Gastrocnemius medialis (tissue), 4 donors: ENCODE results near the gene CEP112. TPM values are rescaled to one million over a fixed set of nuclear protein-coding genes. Genes with fewer than 3 reads are reported as not detected.

Experiments
- ATAC-seq, 2 donors: fragments of 150-250 bp; one replicate each; pipeline ENCODE4 v1.9.1; 2016
- DNase-seq, 2 donors: peaks; one replicate each; pipeline ENCODE4 v3.0.0-alpha.2; 2019
- H3K27ac ChIP-seq, 4 donors: fragments of 200-600 bp; sonication (generic); 1 replicate in 1 of 4; 2 replicates in 3 of 4; pipeline ENCODE4 v1.5.1; 2016 to 2018; ENCODE audit warnings: mild to moderate bottlenecking in 2 of 4, moderate library complexity in 1 of 4
- H3K27me3 ChIP-seq, 3 donors: fragments of 200-600 bp; sonication (generic) in 2 of 3; 1 replicate in 1 of 3; 2 replicates in 2 of 3; pipeline versions ENCODE4 v1.5.1 to v1.6.0; 2016 to 2019; ENCODE audit warnings: mild to moderate bottlenecking in 1 of 3, moderate library complexity in 1 of 3
- H3K36me3 ChIP-seq, 2 donors: fragments of 200-600 bp; sonication (generic) in 1 of 2; one replicate each; pipeline ENCODE4 v1.5.1; 2017 to 2018
- H3K4me1 ChIP-seq, 2 donors: fragments of 200-600 bp; sonication (generic) in 1 of 2; one replicate each; pipeline ENCODE4 v1.5.1; 2016 to 2017; ENCODE audit warnings: mild to moderate bottlenecking in 2 of 2
- H3K4me3 ChIP-seq, 4 donors: fragments of 200-600 bp; sonication (generic) in 3 of 4; 1 replicate in 1 of 4; 2 replicates in 3 of 4; pipeline ENCODE4 v1.5.1; 2016 to 2019; ENCODE audit warnings: mild to moderate bottlenecking in 2 of 4
- H3K9me3 ChIP-seq, 3 donors: fragments of 200-600 bp; sonication (generic) in 2 of 3; 1 replicate in 1 of 3; 2 replicates in 2 of 3; pipeline ENCODE4 v1.5.1; 2016 to 2019
- CTCF ChIP-seq, 5 experiments: fragments of 450-650 bp in 3 of 5; fragments of 200-600 bp in 2 of 5; sonication (generic) in 2 of 5; IDR thresholded peaks in 4 of 5; conservative IDR thresholded peaks in 1 of 5; 1 replicate in 4 of 5; 2 replicates in 1 of 5; pipeline ENCODE4 v1.5.1; 2016 to 2019; ENCODE audit warnings: antibody characterized with exemption in 5 of 5, mild to moderate bottlenecking in 3 of 5, moderate library complexity in 3 of 5
- POLR2A ChIP-seq, 2 donors: fragments of 450-650 bp; IDR thresholded peaks; one replicate each; pipeline ENCODE4 v1.6.1; 2017; ENCODE audit warnings: antibody characterized with exemption in 2 of 2, mild to moderate bottlenecking in 2 of 2, moderate library complexity in 2 of 2
- in situ Hi-C, 4 donors: fragments of 200-750 bp; cut with MboI; loops; one replicate each; pipeline versions ENCODE4 v1.15.0 to v1.8.0; 2017; ENCODE audit warnings: low sequenced_read_pairs in 4 of 4
- intact Hi-C: fragments of 100-400 bp; cut with DNase I; formaldehyde crosslinking; loops from one replicate; pipeline ENCODE4 v1.15.1; 2023; ENCODE audit warnings: low total_unique reads
- total RNA-seq, 4 donors: library from RNA; depleted of rRNA; stranded (reverse); fragments of >200 nt; gene quantifications; one replicate each; pipeline versions ENCODE4 v1.1.0 to v1.2.3, GENCODE V29; 2016

The CEP112 gene
- total RNA-seq, 4 donors from 2014 or later: 6.1 to 8.7 (median 7.1) TPM

DNA sequence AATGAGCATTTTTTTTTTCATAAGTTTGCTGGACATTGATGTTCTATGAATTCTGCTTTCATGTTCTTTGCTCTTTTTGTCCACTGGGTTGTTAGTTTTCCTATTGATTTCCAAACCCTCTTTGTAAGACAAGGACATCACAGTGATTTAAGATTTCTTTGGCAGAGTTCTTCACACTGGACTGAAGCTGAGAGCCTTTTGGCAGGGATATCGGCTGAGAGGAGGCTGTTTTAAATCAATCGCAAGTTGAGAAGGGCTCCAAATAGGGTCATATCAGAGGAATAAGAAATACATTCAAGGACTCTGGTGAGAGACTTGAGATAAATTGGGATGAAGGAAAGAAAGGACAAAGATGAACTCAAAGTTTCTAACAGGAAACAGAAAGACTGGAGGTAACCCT, 464.7 kb downstream of the CEP112 start:
- no peak overlapping the region for H3K4me3 ChIP-seq
- ATAC-seq (no peak), DNase-seq (no peak)
- H3K9me3 ChIP-seq: no peaks in the 10 kb centered on the region
- in situ Hi-C loops: loop anchor here in 2 of 4 donors (10.0 kb wide), 1 partner anchor 58 kb away; no protein-coding TSS in a partner anchor
- H3K36me3 ChIP-seq: no peaks in the 10 kb centered on the region
- peaks cover 0 to 3% of the 10 kb centered on the region in 2 donors for H3K4me1 ChIP-seq
- H3K27ac ChIP-seq: no peak overlapping the region
- no peaks in the 10 kb centered on the region for H3K27me3 ChIP-seq
- TF ChIP-seq CTCF (IDR thresholded peaks at IDR 0.05 in 4 of 5, conservative IDR thresholded peaks at IDR 0.05 in 1 of 5) (no peak), POLR2A (IDR thresholded peaks at IDR 0.05) (no peak)
- intact Hi-C loops: no loop called here

GRCh38 chr17:65723431-65724151, 468.3 kb downstream of the CEP112 start:
- no peak for ATAC-seq
- in situ Hi-C loops: loop anchor here in 3 of 4 donors (10.0 to 25.0 kb wide), 2 partner anchors 61 to 89 kb away; no protein-coding TSS in a partner anchor
- no peak for TF ChIP-seq POLR2A (IDR thresholded peaks at IDR 0.05)
- no peak for TF ChIP-seq CTCF (IDR thresholded peaks at IDR 0.05 in 4 of 5, conservative IDR thresholded peaks at IDR 0.05 in 1 of 5)
- H3K4me3 ChIP-seq: no peak overlapping the region
- H3K27me3 ChIP-seq: no peaks in the 10 kb centered on the region
- no peaks in the 10 kb centered on the region for H3K36me3 ChIP-seq
- DNase-seq: no peak
- H3K4me1 ChIP-seq: peaks cover 0 to 3% of the 10 kb centered on the region in 2 donors
- no peak overlapping the region for H3K27ac ChIP-seq
- intact Hi-C loops: no loop called here
- no peaks in the 10 kb centered on the region for H3K9me3 ChIP-seq

DNA sequence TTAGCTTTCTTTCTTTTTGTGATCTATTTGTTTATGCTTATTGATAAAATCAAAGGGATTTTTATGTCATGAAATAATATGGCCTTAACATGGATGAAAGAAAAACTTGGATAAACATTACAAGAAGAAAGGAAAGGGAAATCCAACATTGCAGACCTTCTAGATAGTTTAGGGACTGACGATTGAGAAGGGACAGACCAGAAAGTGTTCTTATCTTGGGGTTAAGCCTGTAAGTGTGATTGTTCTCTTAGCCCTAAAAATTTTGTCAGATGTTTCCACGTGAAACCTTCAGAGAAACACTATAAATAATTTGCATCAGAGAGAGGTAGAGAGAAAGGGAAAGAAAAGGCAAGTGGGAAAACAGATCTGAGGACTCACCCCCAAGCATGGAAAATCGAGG, 473.3 kb downstream of the CEP112 start:
- H3K27me3 ChIP-seq: no peaks in the 10 kb centered on the region
- peaks cover 0 to 3% of the 10 kb centered on the region in 2 donors for H3K4me1 ChIP-seq
- DNase-seq (no peak), ATAC-seq (no peak)
- intact Hi-C loops (no loop called here), in situ Hi-C loops (loop anchor here in 1 of 4 donors (25.0 kb wide), 1 partner anchor 94 kb away; no protein-coding TSS in a partner anchor)
- H3K36me3 ChIP-seq: no peaks in the 10 kb centered on the region
- H3K4me3 ChIP-seq: no peak overlapping the region
- no peak overlapping the region for H3K27ac ChIP-seq
- no peaks in the 10 kb centered on the region for H3K9me3 ChIP-seq
- TF ChIP-seq CTCF (IDR thresholded peaks at IDR 0.05 in 4 of 5, conservative IDR thresholded peaks at IDR 0.05 in 1 of 5): no peak
- no peak for TF ChIP-seq POLR2A (IDR thresholded peaks at IDR 0.05)

- in situ Hi-C loops: loop anchor here in 1 of 4 donors (25.0 kb wide), 1 partner anchor 100 kb away; no protein-coding TSS in a partner anchor
- Histone ChIP-seq H3K36me3 (no peaks in the 10 kb centered on the region), H3K27me3 (no peaks in the 10 kb centered on the region), H3K4me1 (no peaks in the 10 kb centered on the region), H3K9me3 (no peaks in the 10 kb centered on the region), H3K27ac (no peak overlapping the region), H3K4me3 (no peak overlapping the region)
- DNase-seq (no peak), ATAC-seq (no peak)
- TF ChIP-seq CTCF (IDR thresholded peaks at IDR 0.05 in 4 of 5, conservative IDR thresholded peaks at IDR 0.05 in 1 of 5) (no peak), POLR2A (IDR thresholded peaks at IDR 0.05) (no peak)
- intact Hi-C loops: no loop called here
These were observed 479.3 kb downstream of the CEP112 start for GRCh38 chr17:65712383-65713267.
